ENCODE results near the gene S100A7. TPM values are rescaled to one million over a fixed set of nuclear protein-coding genes. Genes with fewer than 3 reads are reported as not detected.

Gene S100A7
- total and polyA plus RNA-seq, 9 of the 15 experiments (the other 6 are each of a cell fraction or from before 2014, with no cell fraction given): not detected

DNA sequence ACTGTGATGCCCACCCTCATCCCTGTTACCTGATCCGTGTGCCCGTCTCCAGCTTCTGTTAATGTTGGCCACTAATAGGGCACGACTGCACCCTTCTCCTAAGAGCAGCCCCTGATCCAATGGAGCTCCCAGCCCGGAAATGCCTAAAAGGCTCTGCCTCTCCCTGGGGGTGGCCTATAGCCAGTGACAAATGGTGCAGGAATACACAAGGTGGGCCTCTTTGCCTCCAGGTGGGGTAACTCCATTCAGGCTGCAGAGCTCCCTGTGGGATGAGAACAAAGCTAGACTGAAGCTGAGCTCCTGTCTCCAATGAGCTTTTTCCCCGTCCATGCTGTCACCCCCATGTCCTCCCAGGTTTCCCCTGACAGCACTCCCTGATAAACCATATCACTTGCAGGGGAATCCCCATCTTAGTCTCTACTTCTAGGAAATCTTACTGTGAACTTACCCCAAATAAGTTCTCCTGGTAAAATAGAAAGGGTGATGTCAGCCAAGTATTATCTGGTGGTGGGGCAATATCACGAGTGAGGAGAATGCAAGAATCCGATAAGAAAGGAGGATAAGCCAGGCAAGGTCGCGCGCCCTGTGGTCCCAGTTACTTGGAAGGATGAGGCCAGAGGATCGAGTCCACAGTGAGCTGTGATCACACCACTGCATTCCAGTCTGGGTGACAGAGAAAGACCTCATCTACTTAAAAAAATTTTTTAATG is 25.6 kb downstream of the S100A7 start (continued):
- TF ChIP-seq FOXA3 (CRISPR knock-in tag; conservative IDR thresholded peaks at IDR 0.05 in 1 of 2, IDR thresholded peaks at IDR 0.05 in 1 of 2): no peak
- no peak for TF ChIP-seq THRAP3 (IDR thresholded peaks at IDR 0.05; ENCODE audit: borderline replicate concordance)
- TF ChIP-seq TFE3 (CRISPR knock-in tag; IDR thresholded peaks at IDR 0.05): no peak
- no peak for TF ChIP-seq BRD4 (IDR thresholded peaks at IDR 0.05)
- no peak for TF ChIP-seq SIN3B (IDR thresholded peaks at IDR 0.05; ENCODE audit: low read depth)
- no peak for TF ChIP-seq ZNF3 (CRISPR knock-in tag; IDR thresholded peaks at IDR 0.05)
- TF ChIP-seq RUNX1 (IDR thresholded peaks at IDR 0.05; ENCODE audit: low read depth): no peak
- TF ChIP-seq PML (IDR thresholded peaks at IDR 0.05; ENCODE audit: low read length): peak; percentile 25; the same call in 1 of the 2 replicates
- TF ChIP-seq FOXA1 (IDR thresholded peaks at IDR 0.05; ENCODE audit: borderline replicate concordance): no peak
- no peak for TF ChIP-seq PHF20 (IDR thresholded peaks at IDR 0.05; ENCODE audit: partially characterized antibody)
- no peak for TF ChIP-seq ZNF76 (CRISPR knock-in tag; IDR thresholded peaks at IDR 0.05; ENCODE audit: borderline replicate concordance)
- TF ChIP-seq PHF8 (IDR thresholded peaks at IDR 0.05; ENCODE audit: borderline replicate concordance, low read length): no peak
- TF ChIP-seq, protein P1, sequence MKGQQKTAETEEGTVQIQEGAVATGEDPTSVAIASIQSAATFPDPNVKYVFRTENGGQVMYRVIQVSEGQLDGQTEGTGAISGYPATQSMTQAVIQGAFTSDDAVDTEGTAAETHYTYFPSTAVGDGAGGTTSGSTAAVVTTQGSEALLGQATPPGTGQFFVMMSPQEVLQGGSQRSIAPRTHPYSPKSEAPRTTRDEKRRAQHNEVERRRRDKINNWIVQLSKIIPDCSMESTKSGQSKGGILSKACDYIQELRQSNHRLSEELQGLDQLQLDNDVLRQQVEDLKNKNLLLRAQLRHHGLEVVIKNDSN (CRISPR knock-in tag; IDR thresholded peaks at IDR 0.05): no peak
- peak; percentile 57 to 67; a peak in 3 of 4 replicates for TF ChIP-seq TBL1XR1 (IDR thresholded peaks at IDR 0.05; ENCODE audit: low read length in 2 of 2)
- TF ChIP-seq, protein P2, sequence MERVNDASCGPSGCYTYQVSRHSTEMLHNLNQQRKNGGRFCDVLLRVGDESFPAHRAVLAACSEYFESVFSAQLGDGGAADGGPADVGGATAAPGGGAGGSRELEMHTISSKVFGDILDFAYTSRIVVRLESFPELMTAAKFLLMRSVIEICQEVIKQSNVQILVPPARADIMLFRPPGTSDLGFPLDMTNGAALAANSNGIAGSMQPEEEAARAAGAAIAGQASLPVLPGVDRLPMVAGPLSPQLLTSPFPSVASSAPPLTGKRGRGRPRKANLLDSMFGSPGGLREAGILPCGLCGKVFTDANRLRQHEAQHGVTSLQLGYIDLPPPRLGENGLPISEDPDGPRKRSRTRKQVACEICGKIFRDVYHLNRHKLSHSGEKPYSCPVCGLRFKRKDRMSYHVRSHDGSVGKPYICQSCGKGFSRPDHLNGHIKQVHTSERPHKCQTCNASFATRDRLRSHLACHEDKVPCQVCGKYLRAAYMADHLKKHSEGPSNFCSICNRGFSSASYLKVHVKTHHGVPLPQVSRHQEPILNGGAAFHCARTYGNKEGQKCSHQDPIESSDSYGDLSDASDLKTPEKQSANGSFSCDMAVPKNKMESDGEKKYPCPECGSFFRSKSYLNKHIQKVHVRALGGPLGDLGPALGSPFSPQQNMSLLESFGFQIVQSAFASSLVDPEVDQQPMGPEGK (CRISPR knock-in tag; IDR thresholded peaks at IDR 0.05; ENCODE audit: borderline replicate concordance): no peak
- TF ChIP-seq ADNP (tag; IDR thresholded peaks at IDR 0.05): peak; percentile 94
- TF ChIP-seq MEF2D (tag; conservative IDR thresholded peaks at IDR 0.05; ENCODE audit: low read depth): no peak
- TF ChIP-seq EGR1 (conservative IDR thresholded peaks at IDR 0.05): no peak
- TF ChIP-seq ZBTB43 (CRISPR knock-in tag; IDR thresholded peaks at IDR 0.05): no peak
- TF ChIP-seq TGIF2 (CRISPR knock-in tag; IDR thresholded peaks at IDR 0.05): no peak
- TF ChIP-seq ZNF184 (CRISPR knock-in tag; IDR thresholded peaks at IDR 0.05): no peak
- TF ChIP-seq XRCC4 (IDR thresholded peaks at IDR 0.05; ENCODE audit: extremely low read depth, insufficient read depth, insufficient read length): no peak

Data from K562 (cell line).